Stimulated activated naive CD8-positive, alpha-beta T cell treated with anti-CD3 and anti-CD28 coated beads, Interleukin-15, Interleukin-2, amounts not matched to agents 100 ng/mL and 50 ng/mL, for 24 hours (primary cell): ENCODE results near the gene SPTBN1.

Experiments
- H3K27ac Mint-ChIP-seq: one replicate; pipeline ENCODE4 v1.8.0; 2021; ENCODE audit warnings: mild to moderate bottlenecking, mixed read lengths
- H3K27me3 Mint-ChIP-seq: one replicate; pipeline ENCODE4 v1.8.0; 2021; ENCODE audit warnings: mixed read lengths
- H3K36me3 Mint-ChIP-seq: one replicate; pipeline ENCODE4 v1.8.0; 2021; ENCODE audit warnings: low read depth, mixed read lengths
- H3K4me1 Mint-ChIP-seq: one replicate; pipeline ENCODE4 v1.8.0; 2021; ENCODE audit warnings: low read depth, mixed read lengths
- H3K4me3 Mint-ChIP-seq: one replicate; pipeline ENCODE4 v1.8.0; 2021; ENCODE audit warnings: mild to moderate bottlenecking, mixed read lengths
- H3K9me3 Mint-ChIP-seq: one replicate; pipeline ENCODE4 v1.8.0; 2021; ENCODE audit warnings: mixed read lengths

SPTBN1 gene

DNA sequence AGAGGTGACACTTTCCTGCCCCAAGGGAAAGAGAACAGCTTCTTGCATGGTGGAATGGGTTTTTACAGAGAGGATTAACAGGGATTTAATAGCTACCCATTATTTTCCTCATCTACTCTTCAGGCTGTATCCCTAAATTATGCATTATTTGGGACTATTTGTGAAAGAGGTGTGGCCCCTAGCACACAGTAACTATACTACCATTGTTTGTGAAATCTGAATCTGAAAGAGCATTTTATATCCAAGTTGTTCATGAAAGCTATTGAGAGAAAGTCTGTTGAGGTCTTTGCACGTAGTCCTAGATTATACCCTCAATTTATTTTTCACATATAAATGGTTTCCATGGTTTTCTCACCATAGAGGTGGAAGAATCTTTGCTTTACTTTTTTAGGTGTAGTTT, 78.1 kb downstream of the SPTBN1 start:
- Mint-ChIP-seq H3K4me3 (no peak overlapping the region), H3K27ac (no peak overlapping the region), H3K4me1 (no peaks in the 10 kb centered on the region), H3K36me3 (no peaks in the 10 kb centered on the region), H3K27me3 (no peaks in the 10 kb centered on the region), H3K9me3 (no peaks in the 10 kb centered on the region)

DNA sequence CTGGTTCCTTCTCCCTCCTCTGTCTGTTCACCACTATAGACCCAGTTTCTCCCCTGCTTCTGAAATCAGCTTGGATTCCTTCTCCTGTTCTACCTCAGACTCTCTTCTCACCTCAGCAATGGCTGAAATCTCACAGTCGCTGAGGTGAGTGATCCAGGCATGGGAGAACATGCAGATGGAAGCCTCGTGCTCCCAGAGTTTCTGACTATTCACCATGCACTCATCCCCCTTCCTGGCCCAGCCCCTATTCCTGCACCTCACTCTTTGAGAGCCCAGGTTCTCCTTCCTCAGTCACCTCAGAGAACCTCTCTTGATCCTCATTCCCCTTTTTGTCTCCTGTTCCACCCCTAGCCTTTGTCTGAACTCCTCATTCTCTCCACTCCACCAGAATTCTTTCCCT, 78.5 kb downstream of the SPTBN1 start:
- H3K9me3 Mint-ChIP-seq: no peaks in the 10 kb centered on the region
- H3K4me1 Mint-ChIP-seq: no peaks in the 10 kb centered on the region
- no peaks in the 10 kb centered on the region for H3K27me3 Mint-ChIP-seq
- H3K36me3 Mint-ChIP-seq: no peaks in the 10 kb centered on the region
- no peak overlapping the region for H3K27ac Mint-ChIP-seq
- no peak overlapping the region for H3K4me3 Mint-ChIP-seq

DNA sequence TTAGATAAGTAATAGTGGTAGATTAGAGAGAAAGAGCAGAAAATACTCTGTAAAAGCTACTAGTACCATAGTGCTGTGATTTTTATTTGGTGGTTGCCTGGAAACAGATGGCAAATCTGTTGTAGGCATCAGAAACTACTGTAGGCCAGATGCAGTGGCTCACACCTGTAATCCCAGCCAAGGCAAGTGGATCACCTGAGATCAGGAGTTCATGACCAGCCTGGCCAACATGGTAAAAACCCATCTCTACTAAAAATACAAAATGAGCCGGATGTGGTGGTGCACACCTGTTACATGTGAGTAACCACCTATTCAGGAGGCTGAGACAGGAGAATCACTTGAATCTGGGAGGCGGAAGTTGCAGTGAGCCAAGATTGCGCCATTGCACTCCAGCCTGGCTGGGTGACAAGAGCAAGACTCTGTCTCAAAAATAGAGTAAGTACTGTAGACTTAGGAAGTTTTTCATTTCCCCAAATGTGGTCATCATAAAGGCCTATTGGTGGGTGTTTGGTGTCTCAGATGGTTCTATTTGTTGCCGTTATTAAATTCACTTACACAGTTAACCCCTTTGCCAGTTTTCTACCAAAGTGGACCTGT, 79.6 kb downstream of the SPTBN1 start:
- no peaks in the 10 kb centered on the region for H3K36me3 Mint-ChIP-seq
- no peak overlapping the region for H3K27ac Mint-ChIP-seq
- H3K4me3 Mint-ChIP-seq: no peak overlapping the region
- H3K27me3 Mint-ChIP-seq: no peaks in the 10 kb centered on the region
- no peaks in the 10 kb centered on the region for H3K9me3 Mint-ChIP-seq
- no peaks in the 10 kb centered on the region for H3K4me1 Mint-ChIP-seq

DNA sequence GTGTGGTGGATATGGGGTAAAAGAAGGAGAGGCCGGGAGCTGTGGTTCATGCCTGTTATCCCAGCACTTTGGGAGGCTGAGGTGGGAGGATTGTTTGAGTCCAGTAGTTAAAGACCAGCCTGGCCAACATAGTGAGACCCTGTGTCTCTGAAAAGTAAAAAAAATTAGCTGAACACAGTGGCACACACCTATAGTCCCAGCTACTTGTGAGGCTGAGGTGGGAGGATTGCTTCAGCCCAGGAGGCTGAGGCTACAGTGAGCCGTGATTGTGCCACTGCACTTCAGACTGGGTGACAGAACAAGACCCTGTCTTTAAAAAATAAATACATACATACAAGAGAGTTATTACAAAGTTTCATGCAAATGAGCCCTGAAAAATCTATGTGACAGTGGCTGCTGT, 80.6 kb downstream of the SPTBN1 start:
- H3K27me3 Mint-ChIP-seq: no peaks in the 10 kb centered on the region
- no peak overlapping the region for H3K27ac Mint-ChIP-seq
- H3K36me3 Mint-ChIP-seq: no peaks in the 10 kb centered on the region
- H3K4me1 Mint-ChIP-seq: no peaks in the 10 kb centered on the region
- no peak overlapping the region for H3K4me3 Mint-ChIP-seq
- H3K9me3 Mint-ChIP-seq: no peaks in the 10 kb centered on the region

DNA sequence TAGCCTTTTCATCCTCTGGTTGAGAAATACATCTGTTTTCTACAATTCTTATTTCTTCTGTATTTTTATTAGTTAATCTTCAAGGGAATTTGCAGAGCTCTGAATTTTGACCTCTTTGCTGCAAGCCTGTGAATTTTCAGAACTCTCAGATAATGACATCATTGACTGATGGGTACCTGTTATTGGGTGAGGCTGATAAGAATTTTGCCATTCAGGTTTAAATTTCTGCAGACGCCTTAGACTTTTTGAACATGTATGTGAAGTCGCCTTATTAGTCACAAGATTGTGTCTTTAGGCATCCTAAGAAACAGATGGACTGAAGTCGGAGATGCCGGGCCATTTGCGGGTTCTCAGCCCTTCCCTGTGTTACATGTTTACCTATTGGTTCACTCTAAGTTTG, 82.4 kb downstream of the SPTBN1 start:
- no peaks in the 10 kb centered on the region for H3K36me3 Mint-ChIP-seq

DNA sequence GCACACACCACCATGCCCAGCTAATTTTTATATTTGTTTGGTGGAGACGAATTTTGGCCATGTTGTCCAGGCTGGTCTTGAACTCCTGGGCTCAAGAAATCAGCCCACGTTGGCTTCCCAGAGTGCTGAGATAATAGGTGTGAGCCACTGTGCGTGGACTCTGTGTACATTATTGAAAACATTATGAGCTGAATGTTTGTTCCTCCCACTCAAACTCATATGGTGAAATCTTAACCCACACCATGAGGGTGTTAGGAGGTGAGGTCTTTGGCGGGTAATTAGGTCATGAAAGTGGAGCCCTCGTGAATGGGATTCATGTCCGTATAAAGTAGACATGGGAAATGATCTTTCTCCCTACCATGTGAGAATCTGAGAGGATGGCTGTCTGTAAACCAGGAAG, 83.6 kb downstream of the SPTBN1 start:
- H3K27me3 Mint-ChIP-seq: no peaks in the 10 kb centered on the region
- H3K4me3 Mint-ChIP-seq: no peak overlapping the region
- H3K4me1 Mint-ChIP-seq: no peaks in the 10 kb centered on the region
- H3K9me3 Mint-ChIP-seq: no peaks in the 10 kb centered on the region
- H3K27ac Mint-ChIP-seq: no peak overlapping the region
- no peaks in the 10 kb centered on the region for H3K36me3 Mint-ChIP-seq

More for the DNA sequence above, 82.4 kb downstream of the SPTBN1 start:
- H3K9me3 Mint-ChIP-seq: no peaks in the 10 kb centered on the region
- no peaks in the 10 kb centered on the region for H3K4me1 Mint-ChIP-seq
- no peak overlapping the region for H3K4me3 Mint-ChIP-seq
- H3K27ac Mint-ChIP-seq: no peak overlapping the region
- H3K27me3 Mint-ChIP-seq: no peaks in the 10 kb centered on the region

DNA sequence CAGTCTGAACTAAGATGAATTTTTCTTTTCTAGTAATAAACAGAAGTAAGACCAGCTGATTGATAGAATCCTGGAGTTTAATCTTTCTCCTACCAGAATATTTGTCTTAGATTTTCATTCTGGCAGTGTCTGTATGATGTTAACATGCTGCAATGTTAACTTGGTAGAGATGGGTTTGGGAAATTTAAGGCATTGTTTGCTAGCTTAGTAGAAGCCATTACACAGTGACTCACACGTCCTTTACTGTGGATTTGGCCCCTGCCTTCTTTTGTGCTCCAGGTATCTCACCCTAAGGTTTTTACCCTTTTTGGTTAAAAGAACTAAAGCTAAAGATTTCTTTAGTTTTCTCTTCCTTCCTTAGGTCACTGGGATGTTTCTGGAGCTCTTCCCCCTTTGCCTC, 84.1 kb downstream of the SPTBN1 start:
- H3K4me1 Mint-ChIP-seq: no peaks in the 10 kb centered on the region
- no peaks in the 10 kb centered on the region for H3K9me3 Mint-ChIP-seq
- no peak overlapping the region for H3K27ac Mint-ChIP-seq
- no peak overlapping the region for H3K4me3 Mint-ChIP-seq
- H3K36me3 Mint-ChIP-seq: no peaks in the 10 kb centered on the region
- no peaks in the 10 kb centered on the region for H3K27me3 Mint-ChIP-seq

DNA sequence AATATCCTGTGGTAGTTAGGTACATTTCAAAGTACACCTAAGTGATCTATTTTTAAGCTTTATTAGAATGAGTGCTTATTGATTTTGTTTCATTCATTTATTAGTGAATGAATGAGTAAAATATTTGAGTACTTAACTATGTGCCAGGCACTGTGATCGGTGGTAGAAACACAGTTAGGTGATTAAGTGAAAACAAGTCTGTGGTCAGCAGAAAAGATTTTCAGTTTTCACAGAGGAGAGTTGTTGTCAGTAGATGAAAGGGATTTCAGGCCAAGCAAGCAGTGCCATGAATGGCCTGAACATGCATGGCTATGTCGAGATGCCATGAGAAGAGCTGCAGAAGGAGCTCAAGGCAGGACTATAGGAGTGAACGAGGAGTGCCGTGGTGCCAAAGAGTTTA, 85.9 kb downstream of the SPTBN1 start:
- Mint-ChIP-seq H3K9me3 (no peaks in the 10 kb centered on the region), H3K4me1 (peaks cover 11% of the 10 kb centered on the region), H3K36me3 (no peaks in the 10 kb centered on the region), H3K4me3 (no peak overlapping the region), H3K27me3 (no peaks in the 10 kb centered on the region), H3K27ac (no peak overlapping the region)

DNA sequence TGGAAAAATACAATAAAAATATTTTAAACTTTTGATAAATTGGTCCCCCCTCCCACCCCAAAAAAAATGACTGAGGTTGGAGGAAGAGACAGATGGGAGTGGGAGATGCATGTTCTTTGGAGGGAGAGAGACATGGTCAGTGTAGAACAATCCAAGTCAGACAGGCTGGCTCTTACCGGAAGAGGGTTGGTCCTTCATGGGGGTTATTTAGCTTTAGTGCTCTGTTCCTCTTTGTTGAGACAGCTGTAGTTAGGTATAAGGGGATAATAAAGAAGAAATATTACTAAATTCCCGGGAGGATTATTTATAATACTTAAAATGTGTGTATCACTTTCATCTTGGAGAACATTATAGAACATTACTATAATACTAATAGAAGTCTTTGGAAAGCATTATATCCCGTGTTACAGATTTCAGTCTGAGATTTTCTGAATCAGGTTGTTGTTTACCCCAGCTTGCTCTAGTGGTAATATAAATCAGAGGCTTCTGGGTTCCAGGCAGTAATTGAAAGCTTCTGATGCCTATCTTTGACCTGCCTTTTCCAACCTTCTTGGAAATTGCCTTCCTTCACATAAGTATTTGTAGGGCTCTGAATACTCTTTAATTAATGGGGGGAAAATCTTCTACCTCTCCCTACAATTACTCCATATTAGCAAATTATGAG, 87.7 kb downstream of the SPTBN1 start:
- Mint-ChIP-seq H3K27ac (no peak overlapping the region), H3K9me3 (no peaks in the 10 kb centered on the region), H3K36me3 (no peaks in the 10 kb centered on the region), H3K4me1 (peaks cover 13% of the 10 kb centered on the region), H3K4me3 (no peak overlapping the region), H3K27me3 (no peaks in the 10 kb centered on the region)

DNA sequence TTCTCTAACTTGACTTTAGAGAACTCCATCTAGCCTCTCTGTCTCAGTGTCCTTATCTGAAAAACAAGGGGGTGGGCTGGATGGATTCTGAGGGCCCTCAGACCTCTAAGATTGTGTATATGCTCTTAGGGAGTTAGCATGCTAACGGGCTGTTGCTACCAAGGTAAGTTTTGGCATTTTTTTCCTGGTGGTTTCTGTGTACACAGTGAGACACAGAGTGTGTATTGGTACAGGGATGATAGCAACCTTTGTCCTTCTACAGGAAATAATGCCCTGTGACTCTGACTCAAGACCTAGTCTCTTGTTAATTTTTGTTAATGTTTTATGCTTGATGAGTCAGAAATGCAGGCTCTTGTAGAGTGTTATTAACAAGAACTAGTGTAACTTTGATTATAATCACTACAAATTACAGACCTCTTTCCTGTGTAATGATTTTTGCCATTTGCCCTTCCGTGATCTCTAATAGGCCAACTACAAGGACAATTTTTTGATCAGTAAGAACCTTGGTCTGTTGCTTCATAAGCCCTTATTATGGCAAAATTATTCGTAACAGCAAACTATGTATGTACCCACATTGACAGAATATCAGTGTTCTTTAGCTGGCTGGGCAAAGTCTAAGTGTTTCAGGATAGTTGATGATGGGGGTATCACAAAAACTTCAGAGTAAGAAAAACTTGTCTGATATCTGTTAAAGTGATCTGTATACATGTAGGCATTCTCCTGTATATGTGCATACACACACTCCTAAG, 89.7 kb downstream of the SPTBN1 start:
- Mint-ChIP-seq H3K27me3 (no peaks in the 10 kb centered on the region), H3K9me3 (no peaks in the 10 kb centered on the region), H3K27ac (no peak overlapping the region), H3K4me3 (no peak overlapping the region), H3K36me3 (no peaks in the 10 kb centered on the region), H3K4me1 (peaks cover 13% of the 10 kb centered on the region)

DNA sequence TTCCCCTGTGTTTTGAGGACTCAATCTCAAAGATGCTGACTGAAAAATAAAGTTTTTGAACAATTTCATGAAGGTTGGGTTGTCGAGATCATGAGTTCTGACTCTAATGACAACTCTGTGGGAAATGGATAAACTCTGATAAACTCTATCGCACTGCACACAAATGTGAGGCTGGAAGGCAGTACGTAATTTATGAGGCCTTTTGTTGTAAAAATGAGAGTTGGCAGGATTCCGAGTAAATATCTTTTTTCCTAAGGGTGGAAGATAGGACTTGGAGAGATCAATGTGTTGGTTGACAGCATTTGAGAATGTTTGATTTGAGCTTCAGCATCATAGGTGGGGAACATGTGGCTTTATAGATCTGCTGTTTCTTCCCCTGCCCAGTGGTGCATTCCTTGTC, 90.4 kb downstream of the SPTBN1 start:
- Mint-ChIP-seq H3K27ac (no peak overlapping the region), H3K36me3 (no peaks in the 10 kb centered on the region), H3K4me3 (no peak overlapping the region), H3K4me1 (peaks cover 13% of the 10 kb centered on the region), H3K27me3 (no peaks in the 10 kb centered on the region), H3K9me3 (no peaks in the 10 kb centered on the region)

DNA sequence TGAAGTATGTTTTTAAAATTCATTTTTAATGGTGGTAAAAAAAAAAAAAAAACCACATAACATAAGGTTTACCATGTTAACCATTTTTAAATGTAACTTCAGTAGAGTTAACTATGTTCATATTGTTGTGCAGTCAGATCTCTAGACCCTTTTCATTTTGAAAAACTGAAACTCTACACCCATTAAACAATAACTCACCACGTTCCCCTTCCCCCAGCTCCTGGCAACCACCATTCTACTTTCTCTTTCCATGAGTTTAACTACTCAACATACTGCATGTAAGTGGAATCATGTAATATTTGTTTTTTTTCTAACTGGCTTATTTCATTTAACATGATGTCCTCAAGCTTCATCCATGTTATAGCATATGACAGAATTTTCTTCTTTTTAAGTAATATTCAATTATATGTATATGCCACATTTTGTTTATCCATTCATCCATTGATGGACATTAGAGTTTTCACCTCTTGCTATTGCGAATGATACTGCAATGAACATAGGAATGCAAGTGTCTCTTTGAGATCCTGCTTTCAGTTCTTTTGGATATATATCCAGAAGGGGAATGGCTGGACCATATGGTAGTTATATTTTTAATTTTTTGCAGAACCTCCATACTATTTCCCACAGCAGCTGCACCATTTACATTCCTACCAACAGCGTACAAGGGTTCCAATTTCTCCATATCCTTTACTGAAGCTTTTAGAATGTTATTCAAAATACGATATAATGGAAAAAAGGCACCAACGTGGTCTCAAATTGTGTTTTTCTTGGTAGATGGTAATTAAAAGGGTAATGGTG, 91.0 kb downstream of the SPTBN1 start:
- Mint-ChIP-seq H3K27me3 (no peaks in the 10 kb centered on the region), H3K36me3 (no peaks in the 10 kb centered on the region), H3K27ac (no peak overlapping the region), H3K4me3 (no peak overlapping the region), H3K9me3 (no peaks in the 10 kb centered on the region), H3K4me1 (peaks cover 13% of the 10 kb centered on the region)

DNA sequence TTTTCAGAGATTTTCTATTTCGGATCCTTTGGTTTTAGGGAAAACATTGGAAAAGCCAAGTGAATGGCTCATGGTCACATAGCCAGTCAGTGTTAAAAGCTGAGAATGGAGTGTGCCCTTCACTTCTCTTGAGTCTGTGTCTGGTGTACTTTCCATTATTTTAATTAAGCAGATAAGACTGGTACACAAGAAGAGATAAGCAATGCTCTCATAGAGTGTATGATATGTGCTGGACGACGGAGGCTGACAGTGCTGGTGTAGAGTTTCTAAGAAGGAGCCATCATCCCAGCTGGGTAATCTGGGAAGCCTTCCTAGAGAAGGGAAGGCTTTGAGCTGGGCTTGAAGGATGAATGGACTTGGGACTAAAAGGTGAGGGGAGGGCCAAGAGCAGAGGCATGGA, 93.3 kb downstream of the SPTBN1 start:
- H3K27ac Mint-ChIP-seq: no peak overlapping the region
- H3K9me3 Mint-ChIP-seq: no peaks in the 10 kb centered on the region
- no peaks in the 10 kb centered on the region for H3K36me3 Mint-ChIP-seq
- no peak overlapping the region for H3K4me3 Mint-ChIP-seq
- peaks cover 25% of the 10 kb centered on the region for H3K4me1 Mint-ChIP-seq
- no peaks in the 10 kb centered on the region for H3K27me3 Mint-ChIP-seq

DNA sequence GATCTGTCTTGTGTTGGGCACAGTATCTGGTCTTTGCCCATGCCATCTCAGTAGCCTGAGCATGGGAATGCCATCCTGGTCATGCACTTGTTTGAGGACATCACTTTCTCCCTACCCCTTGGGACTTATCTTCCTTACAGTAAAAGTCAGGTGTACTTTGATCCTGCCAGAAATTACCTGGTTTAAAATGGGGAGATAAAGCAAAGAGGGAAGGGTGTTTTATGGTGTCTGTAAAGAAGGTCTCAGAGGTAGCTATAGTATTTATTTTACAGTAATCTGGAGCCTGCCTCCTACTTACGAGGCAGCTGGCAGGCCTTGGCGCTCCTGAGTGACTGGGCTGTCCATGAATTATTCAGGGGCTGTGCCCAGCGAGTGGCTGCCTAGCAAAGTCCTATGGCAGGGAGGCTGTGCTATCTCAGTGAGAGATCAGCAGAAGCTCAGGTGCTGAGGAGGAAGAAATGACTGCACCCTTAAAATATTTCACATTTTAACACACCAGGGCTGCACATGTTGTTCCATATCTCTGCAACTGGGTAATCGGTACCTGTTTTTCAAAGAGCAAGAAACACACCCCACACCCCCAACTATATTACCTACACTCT, 93.9 kb downstream of the SPTBN1 start:
- H3K4me1 Mint-ChIP-seq: peaks cover 30% of the 10 kb centered on the region
- no peaks in the 10 kb centered on the region for H3K36me3 Mint-ChIP-seq
- H3K27me3 Mint-ChIP-seq: no peaks in the 10 kb centered on the region
- no peaks in the 10 kb centered on the region for H3K9me3 Mint-ChIP-seq
- no peak overlapping the region for H3K4me3 Mint-ChIP-seq
- no peak overlapping the region for H3K27ac Mint-ChIP-seq

DNA sequence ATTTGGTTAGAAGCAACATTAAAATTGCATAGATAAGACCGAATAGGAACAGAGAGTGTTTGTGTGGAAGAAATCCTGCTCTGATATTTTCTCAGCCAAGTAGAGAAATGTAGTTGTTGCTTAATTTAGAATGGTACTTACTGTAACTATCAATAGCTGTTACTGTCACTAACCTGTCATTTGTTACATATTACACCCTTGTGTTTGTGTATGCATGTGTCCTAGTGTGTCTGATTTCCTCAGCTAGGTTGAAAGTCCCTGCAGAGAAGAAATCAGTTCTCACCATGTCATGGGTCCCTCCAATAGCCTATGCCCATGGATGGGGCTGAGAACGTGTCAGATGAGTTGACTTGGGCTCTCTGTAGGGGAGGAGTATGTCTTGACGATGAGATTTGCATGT, 94.4 kb downstream of the SPTBN1 start:
- no peaks in the 10 kb centered on the region for H3K9me3 Mint-ChIP-seq
- H3K36me3 Mint-ChIP-seq: no peaks in the 10 kb centered on the region
- no peak overlapping the region for H3K27ac Mint-ChIP-seq
- H3K4me3 Mint-ChIP-seq: no peak overlapping the region
- peaks cover 36% of the 10 kb centered on the region for H3K4me1 Mint-ChIP-seq
- H3K27me3 Mint-ChIP-seq: no peaks in the 10 kb centered on the region
